ENCODE data around the gene ANKRD11. TPM values are rescaled to one million over a fixed set of nuclear protein-coding genes. Genes with fewer than 3 reads are reported as not detected.

ANKRD11 gene
- polyA plus RNA-seq (2013, experiment 1 of 2; ENCODE audit: insufficient read length), result 156 TPM
- polyA plus RNA-seq (2013, experiment 2 of 2; ENCODE audit: insufficient read length), result 150 TPM

GRCh38 chr16:89490439-89491237 lies at the start of gene ANKRD11:
Gene ANKRD11 (minus strand): TSS chr16:89490561. CDS start chr16:89317019, 173,542 bp downstream.
- DNase-seq, result peak; percentile 100

GRCh38 chr16:89538286-89538685 lies 47.9 kb upstream of the ANKRD11 start:
- DNase-seq, result no peak

DNA sequence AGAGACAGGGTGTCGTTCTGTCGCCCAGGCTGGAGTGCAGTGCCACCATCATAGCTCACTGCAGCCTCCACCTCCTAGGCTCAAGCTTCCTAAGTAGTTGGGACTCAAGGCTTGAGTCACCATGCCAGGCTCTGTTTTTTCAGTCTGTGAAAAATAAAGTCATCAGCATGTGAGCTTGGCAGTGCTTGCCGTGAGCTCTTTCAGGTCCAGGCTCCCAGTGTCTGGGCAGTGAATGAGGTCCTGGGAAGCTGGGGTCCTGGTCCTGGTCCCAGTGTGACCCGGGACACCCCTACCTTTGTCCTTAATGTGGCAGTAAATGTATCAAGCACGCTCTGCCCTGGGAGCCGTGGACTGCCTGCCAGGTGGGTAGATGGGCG lies 47.2 kb upstream of the ANKRD11 start:
- no peak for DNase-seq

- DNase-seq, result no peak
Observed at GRCh38 chr16:89536886-89537548, 46.7 kb upstream of the ANKRD11 start.

DNA sequence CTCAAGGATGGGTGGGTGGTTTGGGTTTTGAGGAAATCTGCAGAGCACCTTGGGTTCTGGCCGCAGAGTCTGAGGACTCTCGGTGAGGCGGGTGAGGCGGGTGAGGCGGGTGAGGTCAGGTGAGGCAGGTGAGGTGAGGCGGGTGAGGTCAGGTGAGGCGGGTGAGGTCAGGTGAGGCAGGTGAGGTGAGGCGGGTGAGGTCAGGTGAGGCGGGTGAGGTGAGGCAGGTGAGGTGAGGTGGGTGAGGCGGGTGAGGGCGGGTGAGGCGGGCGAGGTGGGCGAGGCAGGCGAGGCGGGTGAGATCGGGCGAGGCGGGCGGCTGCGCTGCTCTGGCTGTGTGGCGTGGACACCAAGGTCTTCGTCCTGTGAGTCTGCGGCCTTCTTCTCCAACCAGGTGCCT lies 46.0 kb upstream of the ANKRD11 start:
- DNase-seq, result no peak

GRCh38 chr16:89534252-89534756 lies 43.9 kb upstream of the ANKRD11 start:
- no peak for DNase-seq

- no peak for DNase-seq
Observed at GRCh38 chr16:89531821-89532526, 41.6 kb upstream of the ANKRD11 start.

DNA sequence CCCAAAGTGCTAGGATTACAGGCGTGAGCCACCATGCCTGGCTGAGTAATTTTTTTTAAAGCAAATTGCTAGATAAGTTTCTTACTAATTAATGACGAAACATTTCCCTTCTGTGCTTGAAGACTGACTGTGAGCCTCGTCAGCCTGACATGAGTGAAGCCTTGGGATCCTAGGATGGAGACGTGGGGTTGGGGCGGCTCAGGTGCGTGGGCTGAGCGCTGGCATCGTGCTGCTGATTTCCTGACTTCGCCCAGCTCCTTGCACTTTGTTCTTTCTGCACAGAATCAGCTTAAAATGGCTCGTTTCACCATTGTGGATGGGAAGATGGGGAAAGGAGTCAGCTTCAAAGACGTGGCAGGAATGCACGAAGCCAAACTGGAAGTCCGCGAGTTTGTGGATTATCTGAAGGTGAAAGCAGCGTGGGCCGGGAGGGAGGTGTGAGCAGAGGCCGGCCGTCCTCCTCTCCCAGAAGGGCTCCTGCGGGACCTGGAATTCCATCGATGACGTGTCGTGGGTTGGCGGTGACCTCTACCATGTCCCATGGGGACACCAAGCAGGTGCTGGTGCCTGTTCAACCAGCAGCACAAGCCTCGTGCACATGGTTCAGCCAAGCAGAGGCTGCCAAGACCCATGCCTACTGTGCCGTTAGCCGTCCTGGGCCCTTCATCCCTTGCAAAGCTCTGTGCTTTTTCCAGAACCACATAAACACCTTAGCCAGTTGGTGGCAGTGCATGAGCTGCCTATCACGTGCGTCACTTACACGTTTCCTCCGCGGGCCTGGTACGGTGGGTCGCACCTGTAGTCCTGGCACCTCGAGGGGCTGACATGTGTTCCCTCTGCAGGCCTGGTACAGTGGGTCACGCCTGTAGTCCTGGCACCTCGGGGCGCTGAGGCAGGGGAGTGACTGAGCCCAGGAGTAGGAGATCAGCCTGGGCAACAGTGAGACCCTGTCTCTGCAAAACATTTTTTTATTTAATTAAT lies 40.3 kb upstream of the ANKRD11 start:
- DNase-seq, result no peak

- DNase-seq, result no peak
Observed at GRCh38 chr16:89529097-89529496, 38.7 kb upstream of the ANKRD11 start.

DNA sequence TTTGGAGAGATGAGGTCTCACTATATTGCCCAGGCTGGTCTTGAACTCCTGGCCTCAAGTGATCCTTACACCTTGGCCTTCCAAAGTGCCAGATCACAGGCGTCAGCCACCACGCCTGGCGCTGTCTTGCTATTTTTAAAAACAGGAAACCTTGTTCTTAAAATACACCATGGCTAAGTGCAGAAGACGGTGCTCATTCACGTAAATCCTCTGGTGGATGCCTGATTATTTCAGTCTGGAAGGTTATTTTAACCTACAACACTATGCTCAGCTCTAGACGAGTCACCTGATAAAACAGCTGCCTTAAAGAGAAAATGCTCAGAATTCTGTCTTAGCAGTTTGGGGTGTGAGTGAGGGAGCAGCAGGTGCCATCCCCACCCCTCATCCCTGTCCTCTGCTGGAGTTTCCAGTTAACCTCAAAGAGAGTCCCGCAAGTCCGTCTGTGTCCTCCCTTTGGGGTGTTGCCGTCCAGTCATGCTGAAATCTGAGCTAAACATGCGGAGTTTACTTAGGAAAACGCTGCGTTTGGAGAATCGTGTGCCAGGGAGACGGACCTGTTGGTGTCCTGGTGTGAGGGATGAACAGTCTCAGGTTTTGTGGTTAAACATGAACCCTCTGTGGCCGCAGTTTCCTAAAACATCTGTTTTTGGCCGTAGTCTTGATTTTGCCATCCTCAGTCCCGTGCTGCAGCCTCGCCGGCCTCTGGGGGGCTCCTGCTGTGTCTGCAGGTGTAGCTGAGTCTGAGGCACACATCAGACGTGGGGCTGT lies 35.0 kb upstream of the ANKRD11 start:
- DNase-seq, result no peak

GRCh38 chr16:89523680-89524344 lies 33.5 kb upstream of the ANKRD11 start:
- no peak for DNase-seq

GRCh38 chr16:89522287-89522686 lies 31.9 kb upstream of the ANKRD11 start:
- DNase-seq, result no peak

DNA sequence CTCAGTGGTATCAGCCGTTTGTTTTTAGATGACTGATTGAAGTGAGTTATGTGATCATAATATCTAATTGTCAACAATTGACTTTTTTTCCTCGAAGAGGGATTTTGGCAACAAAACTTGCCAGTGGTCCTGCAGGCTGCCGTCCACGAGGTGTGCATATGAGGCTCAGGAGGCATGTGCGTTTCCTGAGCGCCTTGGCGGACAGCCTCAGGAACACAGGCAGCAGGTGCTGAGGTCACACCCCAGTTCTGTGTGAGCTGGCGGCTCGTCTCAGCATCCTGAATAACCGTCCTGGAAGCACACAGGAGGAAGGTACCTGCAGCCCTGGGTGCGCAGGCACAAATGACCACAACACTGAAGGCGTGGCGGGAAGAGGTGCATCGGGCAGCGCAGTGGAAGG lies 29.5 kb upstream of the ANKRD11 start:
- DNase-seq, result no peak

DNA sequence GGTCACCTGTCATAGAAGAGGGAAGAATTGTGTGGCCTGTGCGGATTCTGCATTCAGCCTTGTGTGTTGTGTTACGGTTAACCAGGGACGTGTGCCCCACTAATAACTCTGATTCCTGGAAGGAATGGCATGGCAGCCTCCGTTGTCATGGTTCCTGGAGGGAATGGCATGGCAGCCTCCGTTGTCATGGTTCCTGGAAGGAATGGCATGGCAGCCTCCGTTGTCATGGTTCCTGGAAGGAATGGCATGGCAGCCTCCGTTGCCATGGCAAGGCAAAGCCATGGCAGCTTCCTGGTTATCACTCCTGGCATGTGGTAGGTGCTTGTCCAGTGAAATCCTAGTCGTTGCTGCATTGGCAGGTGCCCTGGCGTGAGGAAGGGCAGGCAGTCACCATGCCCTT lies 26.8 kb upstream of the ANKRD11 start:
- DNase-seq, result no peak

GRCh38 chr16:89512453-89512852 lies 22.1 kb upstream of the ANKRD11 start:
- no peak for DNase-seq

GRCh38 chr16:89511374-89511773 lies 21.0 kb upstream of the ANKRD11 start:
- DNase-seq, result no peak

DNA sequence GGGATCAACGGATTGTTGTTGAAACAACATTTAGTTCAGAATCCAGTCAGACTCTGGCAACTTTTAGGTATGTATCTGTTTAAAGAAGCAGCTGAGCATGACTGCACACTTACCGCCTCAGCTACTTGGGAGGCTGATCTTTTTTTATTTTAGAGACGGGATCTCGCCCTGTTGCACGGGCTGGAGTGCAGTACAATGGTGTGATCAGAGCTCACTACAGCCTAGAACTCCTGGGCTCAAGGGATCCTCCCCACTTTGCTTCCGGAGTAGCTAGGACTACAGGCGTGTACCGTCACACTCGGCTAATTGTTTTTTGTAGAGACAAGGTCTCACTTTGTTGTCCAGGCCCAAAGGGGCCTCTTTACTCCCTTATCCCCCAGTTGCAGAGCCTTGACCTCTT lies 20.2 kb upstream of the ANKRD11 start:
- no peak for DNase-seq

- peak; percentile 83 for DNase-seq
Observed at GRCh38 chr16:89507834-89508590, 17.7 kb upstream of the ANKRD11 start, which contains the start of gene SPG7. Gene SPG7 (plus strand): TSS chr16:89508403. CDS start chr16:89508418, 15 bp downstream.

- DNase-seq, result no peak
Observed at GRCh38 chr16:89507214-89507833, 17.0 kb upstream of the ANKRD11 start.
